B cell (primary cell): ENCODE data around the gene MAP2K1. TPM values are rescaled to one million over a fixed set of nuclear protein-coding genes. Genes with fewer than 3 reads are reported as not detected.

Experiments used
- ATAC-seq: fragments of 200-7000 bp; cut with Tn5 transposase; one replicate; pipeline ENCODE4 v1.10.0; 2021; ENCODE audit warnings: low read depth, mild to moderate bottlenecking, moderate number of reproducible peaks, moderate library complexity
- CTCF ChIA-PET: fragments of 350-600 bp; sonication (Branson Sonifier 250); formaldehyde crosslinking; loops from one replicate; lab custom pipeline; 2021; ENCODE audit warnings: antibody characterized with exemption, inconsistent platforms; lab: Charles Lee
- POLR2A ChIA-PET: fragments of 350-600 bp; sonication (Branson Sonifier 250); formaldehyde crosslinking; loops from one replicate; lab custom pipeline; 2021; ENCODE audit warnings: antibody characterized with exemption; lab: Charles Lee
- DNase-seq: peaks from one replicate; pipeline ENCODE4 v3.0.0; 2013
- H2AFZ ChIP-seq: 2 replicates; pipeline ENCODE4 v1.6.1; 2012; ENCODE audit warnings: mild to moderate bottlenecking, low read depth, low read length; ENCODE audit not compliant: insufficient read depth, poor library complexity, severe bottlenecking
- H3K27ac ChIP-seq, 2 donors: 1 replicate in 1 of 2; 2 replicates in 1 of 2; pipeline ENCODE4 v1.5.1; 2012 to 2013; ENCODE audit warnings: low read length in 2 of 2, mild to moderate bottlenecking in 2 of 2, moderate library complexity in 1 of 2
- H3K27me3 ChIP-seq, 4 experiments: fragments of 200-600 bp in 1 of 4; sonication (generic) in 1 of 4; replicated peaks in 1 of 4; 1 replicate in 2 of 4; 2 replicates in 2 of 4; pipeline versions ENCODE4 v1.6.1 to v1.7.0; 2013 to 2016; ENCODE audit warnings: low read length in 3 of 4, mild to moderate bottlenecking in 2 of 4, mixed read lengths in 1 of 4, moderate library complexity in 1 of 4; ENCODE audit not compliant: insufficient read depth in 4 of 4, control insufficient read depth in 3 of 4; ENCODE audit errors: control extremely low read depth in 1 of 4
- H3K36me3 ChIP-seq, 2 experiments: replicated peaks in 1 of 2; 1 replicate in 1 of 2; 2 replicates in 1 of 2; pipeline versions ENCODE4 v1.6.1 to v1.7.1; 2013; ENCODE audit warnings: low read length in 1 of 2; ENCODE audit not compliant: insufficient read depth in 2 of 2, control insufficient read depth in 1 of 2; ENCODE audit errors: control extremely low read depth in 1 of 2, extremely low read depth in 1 of 2
- H3K4me1 ChIP-seq, 2 donors: fragments of 200-600 bp in 1 of 2; sonication (generic) in 1 of 2; 1 replicate in 1 of 2; 2 replicates in 1 of 2; pipeline versions ENCODE4 v1.5.1 to v1.6.1; 2013 to 2017; ENCODE audit warnings: low read length in 2 of 2; ENCODE audit not compliant: control insufficient read depth in 2 of 2, insufficient read depth in 2 of 2
- H3K4me2 ChIP-seq: replicated peaks from 2 replicates; pipeline ENCODE3; 2012; ENCODE audit warnings: mild to moderate bottlenecking, low read depth, low read length; ENCODE audit not compliant: poor library complexity, severe bottlenecking
- H3K4me3 ChIP-seq, 5 experiments: fragments of 200-600 bp in 1 of 5; sonication (generic) in 1 of 5; 1 replicate in 3 of 5; 2 replicates in 2 of 5; pipeline versions ENCODE4 v1.5.1 to v1.7.0; 2011 to 2016; ENCODE audit warnings: low read length in 4 of 5, mild to moderate bottlenecking in 4 of 5, low read depth in 2 of 5, control low read depth in 1 of 5, moderate library complexity in 1 of 5; ENCODE audit not compliant: insufficient read depth in 1 of 5; ENCODE audit errors: control extremely low read depth in 1 of 5, extremely low read depth in 1 of 5
- H3K79me2 ChIP-seq: fragments of 200-600 bp; sonication (generic); one replicate; pipeline ENCODE4 v1.6.0; 2016; ENCODE audit warnings: low read length; ENCODE audit not compliant: control insufficient read depth, insufficient read depth
- H3K9ac ChIP-seq: fragments of 200-600 bp; sonication (generic); 2 replicates; pipeline ENCODE4 v1.6.1; 2017; ENCODE audit warnings: mild to moderate bottlenecking, low read length, moderate library complexity
- H3K9me3 ChIP-seq, 3 donors: one replicate each; pipeline versions ENCODE4 v1.6.1 to v1.7.1; 2013; ENCODE audit warnings: low read length in 2 of 3; ENCODE audit not compliant: control insufficient read depth in 2 of 3, insufficient read depth in 1 of 3; ENCODE audit errors: control extremely low read depth in 1 of 3
- H4K20me1 ChIP-seq: 2 replicates; pipeline ENCODE4 v1.6.0; 2012; ENCODE audit warnings: mild to moderate bottlenecking, low read length; ENCODE audit not compliant: insufficient read depth, control insufficient read depth, poor library complexity, severe bottlenecking
- H3K27ac Mint-ChIP-seq: one replicate; pipeline ENCODE4 v1.8.0; 2021; ENCODE audit warnings: mixed read lengths
- H3K27me3 Mint-ChIP-seq: one replicate; pipeline ENCODE4 v1.8.0; 2021; ENCODE audit warnings: mixed read lengths
- H3K4me1 Mint-ChIP-seq: one replicate; pipeline ENCODE4 v1.8.0; 2021; ENCODE audit warnings: mixed read lengths
- H3K4me3 Mint-ChIP-seq: one replicate; pipeline ENCODE4 v1.8.0; 2021; ENCODE audit warnings: mixed read lengths
- H3K9me3 Mint-ChIP-seq: one replicate; pipeline ENCODE4 v1.8.0; 2022; ENCODE audit warnings: mixed read lengths; ENCODE audit not compliant: insufficient read depth
- EZH2 ChIP-seq: IDR thresholded peaks from 2 replicates; pipeline ENCODE4 v1.6.1; 2012; ENCODE audit warnings: borderline replicate concordance, low read depth, mild to moderate bottlenecking, moderate library complexity, low read length; ENCODE audit not compliant: insufficient read depth, poor library complexity, severe bottlenecking
- WGBS: methylation state at CpG from one replicate; pipeline ENCODE4 v1.1.5; 2013; ENCODE audit warnings: missing lambda C conversion rate; ENCODE audit not compliant: insufficient coverage; 5-methylcytosine and 5-hydroxymethylcytosine counted together
- intact Hi-C: fragments of 100-400 bp; cut with micrococcal nuclease; formaldehyde crosslinking; loops from one replicate; pipeline ENCODE4 v1.10.0; 2022
- polyA plus RNA-seq: library from polyadenylated mRNA; depleted of rRNA; stranded (reverse); fragments of >200 nt; gene quantifications from 2 replicates; pipeline ENCODE4 v1.2.3, GENCODE V29; 2012
- total RNA-seq, 2 donors: library from RNA; stranded (reverse); fragments of 120-200 nt in 1 of 2; gene quantifications; 1 replicate in 1 of 2; 2 replicates in 1 of 2; pipeline versions ENCODE4 v1.2.3 to v1.2.4, GENCODE V29; 2013 to 2022
- TF ChIP-seq, protein P1 (sequence below): fragments of 200-600 bp; IDR thresholded peaks from one replicate; pipeline ENCODE4 v1.8.0; 2022; ENCODE audit warnings: antibody characterized with exemption, mild to moderate bottlenecking

Gene MAP2K1
- total and polyA plus RNA-seq, 2 donors (not counting 1 experiment from before 2014, with no cell fraction given), result 21.6 to 52.3 TPM

DNA sequence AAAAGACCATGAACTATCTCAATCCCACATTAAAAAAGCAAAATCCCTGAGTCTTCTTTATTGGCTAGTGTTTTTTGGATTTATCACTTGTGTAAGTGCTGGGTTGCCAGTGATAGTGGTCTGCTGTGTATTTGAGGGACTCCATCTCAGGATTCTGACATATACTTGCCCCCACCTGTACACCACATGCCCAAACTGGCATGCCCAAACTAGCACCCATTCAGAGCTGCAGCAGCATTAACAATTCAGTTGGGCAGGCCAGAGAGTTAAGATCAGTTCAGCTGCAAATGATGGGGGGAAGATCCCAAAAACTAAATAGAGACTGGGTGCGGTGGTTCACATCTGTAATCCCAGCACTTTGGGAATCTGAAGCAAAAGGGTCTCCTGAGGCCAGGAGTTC is 23.9 kb upstream of the MAP2K1 start:
- ATAC-seq, result no peak
- 100% methylated on average over 1 of the region's 1 CpG for WGBS
- H4K20me1 ChIP-seq, result no peaks in the 10 kb centered on the region
- peaks cover 0 to 11% of the 10 kb centered on the region in 2 donors for H3K4me1 ChIP-seq
- no peak for DNase-seq
- POLR2A ChIA-PET, result interaction anchor here (0.6 kb wide), 1 partner anchor 826 kb away, joined by 3 read pairs; no protein-coding TSS in a partner anchor
- no peaks in the 10 kb centered on the region for H3K36me3 ChIP-seq
- no peak overlapping the region for H2AFZ ChIP-seq
- CTCF ChIA-PET, result no interaction called here
- no peaks in the 10 kb centered on the region for H3K9me3 ChIP-seq
- no peaks in the 10 kb centered on the region for H3K27me3 ChIP-seq
- Mint-ChIP-seq H3K4me1 (peaks cover 6% of the 10 kb centered on the region), H3K4me3 (no peak overlapping the region), H3K27ac (no peak overlapping the region), H3K9me3 (no peaks in the 10 kb centered on the region), H3K27me3 (no peaks in the 10 kb centered on the region)
- TF ChIP-seq, protein P1, sequence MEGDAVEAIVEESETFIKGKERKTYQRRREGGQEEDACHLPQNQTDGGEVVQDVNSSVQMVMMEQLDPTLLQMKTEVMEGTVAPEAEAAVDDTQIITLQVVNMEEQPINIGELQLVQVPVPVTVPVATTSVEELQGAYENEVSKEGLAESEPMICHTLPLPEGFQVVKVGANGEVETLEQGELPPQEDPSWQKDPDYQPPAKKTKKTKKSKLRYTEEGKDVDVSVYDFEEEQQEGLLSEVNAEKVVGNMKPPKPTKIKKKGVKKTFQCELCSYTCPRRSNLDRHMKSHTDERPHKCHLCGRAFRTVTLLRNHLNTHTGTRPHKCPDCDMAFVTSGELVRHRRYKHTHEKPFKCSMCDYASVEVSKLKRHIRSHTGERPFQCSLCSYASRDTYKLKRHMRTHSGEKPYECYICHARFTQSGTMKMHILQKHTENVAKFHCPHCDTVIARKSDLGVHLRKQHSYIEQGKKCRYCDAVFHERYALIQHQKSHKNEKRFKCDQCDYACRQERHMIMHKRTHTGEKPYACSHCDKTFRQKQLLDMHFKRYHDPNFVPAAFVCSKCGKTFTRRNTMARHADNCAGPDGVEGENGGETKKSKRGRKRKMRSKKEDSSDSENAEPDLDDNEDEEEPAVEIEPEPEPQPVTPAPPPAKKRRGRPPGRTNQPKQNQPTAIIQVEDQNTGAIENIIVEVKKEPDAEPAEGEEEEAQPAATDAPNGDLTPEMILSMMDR, result no peak
- no peak for TF ChIP-seq EZH2
- H3K4me3 ChIP-seq, result no peak overlapping the region
- no peaks in the 10 kb centered on the region for H3K79me2 ChIP-seq
- intact Hi-C loops, result no loop called here
- no peak overlapping the region for H3K4me2 ChIP-seq
- no peak overlapping the region for H3K27ac ChIP-seq
- no peak overlapping the region for H3K9ac ChIP-seq

DNA sequence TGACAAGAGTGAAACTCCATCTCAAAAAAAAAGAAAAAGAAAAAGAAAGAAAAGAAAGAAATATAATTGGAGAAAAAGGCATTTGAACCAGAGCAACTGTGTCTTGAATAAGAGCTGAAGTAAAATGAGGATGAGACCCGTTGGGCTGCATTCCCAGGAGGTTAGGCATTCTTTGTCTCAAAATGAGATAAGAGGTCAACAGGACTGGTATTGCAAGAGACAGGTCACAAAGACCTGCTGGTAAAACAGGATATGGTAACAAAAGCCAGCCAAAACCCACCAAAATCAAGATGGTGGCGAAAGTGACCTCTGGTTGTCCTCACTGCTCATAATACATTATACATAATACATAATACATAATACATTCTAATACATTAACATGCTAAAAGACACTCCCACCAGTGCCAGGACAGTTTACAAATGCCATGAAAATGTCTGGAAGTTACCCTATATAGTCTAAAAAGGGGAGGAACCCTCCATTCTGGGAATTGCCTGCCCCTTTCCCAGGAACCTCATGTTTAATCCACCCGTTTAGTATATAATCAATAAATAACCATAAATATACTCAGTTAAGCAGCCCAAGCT is 21.7 kb upstream of the MAP2K1 start:
- ATAC-seq (no peak), DNase-seq (no peak)
- intact Hi-C loops, result no loop called here
- no peak overlapping the region for H3K4me2 ChIP-seq
- H3K79me2 ChIP-seq, result no peaks in the 10 kb centered on the region
- Mint-ChIP-seq H3K9me3 (no peaks in the 10 kb centered on the region), H3K4me1 (peaks cover 7% of the 10 kb centered on the region), H3K27me3 (no peaks in the 10 kb centered on the region), H3K27ac (no peak overlapping the region), H3K4me3 (no peak overlapping the region)
- CTCF ChIA-PET, result no interaction called here
- no peak overlapping the region for H3K4me3 ChIP-seq
- H3K36me3 ChIP-seq, result no peaks in the 10 kb centered on the region
- no peaks in the 10 kb centered on the region for H3K27me3 ChIP-seq
- H3K9ac ChIP-seq, result no peak overlapping the region
- H3K27ac ChIP-seq, result no peak overlapping the region
- peaks cover 7 to 9% of the 10 kb centered on the region in 2 donors for H3K4me1 ChIP-seq
- H4K20me1 ChIP-seq, result no peaks in the 10 kb centered on the region
- no peak overlapping the region for H2AFZ ChIP-seq
- no peaks in the 10 kb centered on the region for H3K9me3 ChIP-seq
- POLR2A ChIA-PET, result interaction anchor here (0.6 kb wide), 1 partner anchor 65 kb away, joined by 3 read pairs; no protein-coding TSS in a partner anchor
- TF ChIP-seq, protein P1, result no peak
- no peak for TF ChIP-seq EZH2
- WGBS, result 90% methylated on average over 1 of the region's 3 CpGs
